Mucosa of descending colon (tissue), 3 donors: ENCODE data around the gene SIRPA. TPM values are rescaled to one million over a fixed set of nuclear protein-coding genes. Genes with fewer than 3 reads are reported as not detected.

Experiments used
- ATAC-seq: fragments of 200-7000 bp; cut with Tn5 transposase; one replicate; pipeline ENCODE4 v1.9.1; 2020; ENCODE audit warnings: mild to moderate bottlenecking, moderate library complexity
- DNase-seq, 3 donors: peaks; one replicate each; pipeline ENCODE4 v3.0.0-alpha.2; 2020
- H3K36me3 ChIP-seq: fragments of 200-600 bp; one replicate; pipeline ENCODE4 v1.8.0; 2021; ENCODE audit warnings: low read depth, mild to moderate bottlenecking
- H3K4me1 ChIP-seq: fragments of 200-600 bp; one replicate; pipeline ENCODE4 v1.8.0; 2021; ENCODE audit warnings: low read depth, mild to moderate bottlenecking
- H3K4me3 ChIP-seq: fragments of 200-600 bp; one replicate; pipeline ENCODE4 v1.8.0; 2021; ENCODE audit warnings: mild to moderate bottlenecking
- H3K9me3 ChIP-seq: fragments of 200-600 bp; one replicate; pipeline ENCODE4 v1.8.0; 2021; ENCODE audit warnings: mild to moderate bottlenecking
- intact Hi-C, 2 donors: fragments of 100-400 bp; cut with DNase I in 1 of 2; cut with micrococcal nuclease in 1 of 2; formaldehyde crosslinking; loops; one replicate each; pipeline versions ENCODE4 v1.11.0 to v1.11.1; 2022; cut with DNase I, micrococcal nuclease
- total RNA-seq, 3 donors: library from RNA; stranded (reverse); fragmentation: NEBNext Ultra II Directional in 2 of 3; extraction: Animal tissue kit (Norgen Biotek cat#: 25700) in 2 of 3; gene quantifications; one replicate each; pipeline versions ENCODE4 v1.2.1 to v1.2.4, GENCODE V29; 2021 to 2023
- TF ChIP-seq, protein P1 (sequence below): fragments of 200-600 bp; IDR thresholded peaks from one replicate; pipeline ENCODE4 v1.8.0; 2022; ENCODE audit warnings: antibody characterized with exemption, mild to moderate bottlenecking
- donor health status: DM: no; HTN: no; CAD: no; lungs with moderate emphysema.
- donor health status: DM: no; HTN: no; CAD: no.
- donor health status: DM: no; HTN: yes; CAD: no.

Gene SIRPA
- total RNA-seq, 3 donors from 2014 or later, result 7.6 to 24.4 (median 14.1) TPM

DNA sequence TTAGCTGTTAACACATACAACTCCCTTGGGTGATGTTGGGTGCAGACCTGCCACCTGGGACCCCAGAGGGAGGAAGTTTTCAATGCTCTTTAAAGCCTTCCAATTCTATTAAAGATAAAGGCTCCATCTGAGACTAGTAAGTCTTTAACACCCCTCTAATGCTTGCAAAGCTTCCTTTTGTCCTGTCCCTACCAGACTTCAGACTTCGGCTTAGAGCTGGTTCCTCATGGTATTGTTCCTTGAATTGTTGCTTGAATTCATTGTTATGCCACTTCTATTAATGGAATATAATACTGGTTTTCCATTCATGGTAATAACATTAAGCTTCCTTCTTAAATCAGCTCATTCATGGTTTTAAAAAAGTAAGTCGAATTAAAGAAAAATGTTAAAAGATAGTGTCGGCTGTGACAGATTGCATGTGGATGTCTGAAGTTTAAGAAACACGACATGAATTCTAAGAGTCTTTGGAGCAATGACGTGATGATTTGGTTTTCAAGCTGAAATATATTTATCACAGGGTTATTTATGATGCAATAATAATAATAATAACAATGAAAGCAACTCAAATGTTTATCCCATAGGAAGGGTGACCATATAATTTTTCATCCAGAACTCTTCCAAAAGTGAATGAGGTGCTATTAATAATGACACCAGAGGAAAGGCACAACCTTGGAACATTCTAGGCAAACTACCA lies 76.8 kb downstream of the SIRPA start:
- H3K9me3 ChIP-seq, result no peaks in the 10 kb centered on the region
- TF ChIP-seq, protein P1, sequence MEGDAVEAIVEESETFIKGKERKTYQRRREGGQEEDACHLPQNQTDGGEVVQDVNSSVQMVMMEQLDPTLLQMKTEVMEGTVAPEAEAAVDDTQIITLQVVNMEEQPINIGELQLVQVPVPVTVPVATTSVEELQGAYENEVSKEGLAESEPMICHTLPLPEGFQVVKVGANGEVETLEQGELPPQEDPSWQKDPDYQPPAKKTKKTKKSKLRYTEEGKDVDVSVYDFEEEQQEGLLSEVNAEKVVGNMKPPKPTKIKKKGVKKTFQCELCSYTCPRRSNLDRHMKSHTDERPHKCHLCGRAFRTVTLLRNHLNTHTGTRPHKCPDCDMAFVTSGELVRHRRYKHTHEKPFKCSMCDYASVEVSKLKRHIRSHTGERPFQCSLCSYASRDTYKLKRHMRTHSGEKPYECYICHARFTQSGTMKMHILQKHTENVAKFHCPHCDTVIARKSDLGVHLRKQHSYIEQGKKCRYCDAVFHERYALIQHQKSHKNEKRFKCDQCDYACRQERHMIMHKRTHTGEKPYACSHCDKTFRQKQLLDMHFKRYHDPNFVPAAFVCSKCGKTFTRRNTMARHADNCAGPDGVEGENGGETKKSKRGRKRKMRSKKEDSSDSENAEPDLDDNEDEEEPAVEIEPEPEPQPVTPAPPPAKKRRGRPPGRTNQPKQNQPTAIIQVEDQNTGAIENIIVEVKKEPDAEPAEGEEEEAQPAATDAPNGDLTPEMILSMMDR, result no peak
- intact Hi-C loops, result no loop called here
- no peaks in the 10 kb centered on the region for H3K36me3 ChIP-seq
- H3K4me1 ChIP-seq, result no peaks in the 10 kb centered on the region
- no peak for ATAC-seq
- no peak for DNase-seq
- no peak overlapping the region for H3K4me3 ChIP-seq

DNA sequence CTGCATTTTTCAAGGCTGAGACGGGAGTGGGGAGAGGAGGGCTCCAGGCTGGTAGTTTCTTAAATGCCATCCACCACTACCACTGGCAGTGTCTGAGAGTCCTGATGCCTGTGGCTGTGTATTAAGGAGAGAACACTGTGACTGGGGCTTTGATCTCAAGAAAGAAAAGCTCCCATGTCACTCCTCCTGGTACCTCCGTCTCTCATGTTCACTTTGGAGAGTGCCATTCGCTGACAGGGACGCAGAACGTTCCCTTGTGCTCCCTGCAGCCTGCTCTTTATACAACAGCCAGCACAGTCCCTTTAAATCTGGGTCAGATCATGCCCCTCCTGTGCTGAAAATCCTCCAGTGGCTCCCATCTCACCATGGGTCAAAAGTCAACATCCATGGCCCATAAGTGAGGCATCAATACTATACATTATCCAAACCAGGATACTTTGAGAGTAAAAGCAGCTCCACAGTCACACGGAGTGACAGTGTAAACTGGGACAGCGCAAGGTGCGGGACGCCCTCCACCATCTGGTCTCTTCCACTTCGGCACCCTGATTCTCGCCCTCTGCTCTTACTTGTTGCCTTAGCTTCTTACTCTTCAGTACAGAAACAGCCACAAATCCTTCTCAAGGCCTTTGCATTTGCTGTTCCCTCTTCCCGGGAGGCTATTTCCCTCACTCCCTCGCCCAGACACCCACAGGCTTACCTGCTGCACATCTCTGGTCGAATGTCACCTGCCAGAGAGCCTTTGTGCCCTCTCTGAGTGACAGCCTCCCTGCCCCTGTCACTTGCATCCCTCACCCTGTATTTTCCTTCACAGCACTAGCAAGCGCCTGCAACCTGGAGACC lies 78.6 kb downstream of the SIRPA start:
- ATAC-seq (no peak), DNase-seq (no peak)
- H3K4me1 ChIP-seq, result no peaks in the 10 kb centered on the region
- TF ChIP-seq, protein P1, result no peak
- H3K4me3 ChIP-seq, result no peak overlapping the region
- intact Hi-C loops, result no loop called here
- no peaks in the 10 kb centered on the region for H3K9me3 ChIP-seq
- H3K36me3 ChIP-seq, result no peaks in the 10 kb centered on the region

DNA sequence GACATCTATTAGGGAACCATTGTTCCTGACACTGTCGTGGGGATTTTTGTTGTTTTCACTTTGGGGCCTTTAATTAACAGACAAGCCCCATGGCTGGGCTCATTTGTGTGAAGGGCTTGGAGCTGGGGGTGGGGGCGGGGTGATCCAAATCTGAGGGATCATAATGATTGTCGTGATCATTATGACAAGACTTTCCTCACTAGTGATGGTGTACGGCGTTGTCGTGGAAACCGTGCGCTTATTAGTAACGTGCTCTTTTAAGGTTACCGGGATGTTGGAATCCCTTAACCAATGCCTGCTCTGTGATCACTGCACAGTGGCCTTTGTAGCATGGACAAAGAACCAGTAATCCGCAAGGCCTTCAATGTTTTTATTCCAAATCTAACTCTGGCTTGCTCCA lies 80.1 kb downstream of the SIRPA start:
- TF ChIP-seq, protein P1, result no peak
- intact Hi-C loops, result no loop called here
- Histone ChIP-seq H3K9me3 (no peaks in the 10 kb centered on the region), H3K36me3 (no peaks in the 10 kb centered on the region), H3K4me1 (no peaks in the 10 kb centered on the region), H3K4me3 (no peak overlapping the region)
- ATAC-seq (no peak), DNase-seq (no peak)

DNA sequence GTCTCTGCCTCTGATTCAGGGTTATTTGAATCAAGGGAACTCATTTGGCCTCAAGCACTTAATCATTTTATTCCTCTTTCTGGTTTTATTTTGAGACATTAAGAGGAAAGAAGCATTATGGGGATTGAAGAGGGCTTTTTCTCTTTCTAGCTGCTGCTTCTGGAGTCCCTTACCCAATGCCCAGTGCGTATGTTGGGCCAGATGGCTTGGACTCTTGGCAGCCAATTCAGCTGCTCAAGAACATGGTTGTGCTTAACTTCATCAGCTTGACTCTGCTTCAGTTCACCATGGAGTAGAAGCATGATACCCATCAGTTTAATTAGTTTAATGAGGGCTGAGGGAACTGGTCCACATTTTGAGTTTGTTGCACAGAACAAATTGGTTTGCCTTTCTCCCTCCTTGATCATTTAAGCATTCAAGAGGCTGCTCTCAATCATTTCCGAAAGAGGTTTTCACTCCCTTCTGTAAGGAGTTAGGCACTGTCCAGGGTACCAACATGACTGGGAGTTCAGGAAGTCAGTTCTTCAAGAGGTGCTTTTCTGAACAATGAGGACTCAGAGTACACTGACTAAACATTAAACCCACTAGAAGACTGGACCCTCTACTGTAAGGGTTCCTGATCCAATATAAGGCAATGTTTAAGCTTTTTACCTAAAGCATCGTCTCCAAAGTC lies 84.0 kb downstream of the SIRPA start:
- Histone ChIP-seq H3K4me1 (no peaks in the 10 kb centered on the region), H3K9me3 (no peaks in the 10 kb centered on the region), H3K36me3 (no peaks in the 10 kb centered on the region), H3K4me3 (no peak overlapping the region)
- intact Hi-C loops, result no loop called here
- DNase-seq (no peak), ATAC-seq (no peak)
- TF ChIP-seq, protein P1, result no peak

DNA sequence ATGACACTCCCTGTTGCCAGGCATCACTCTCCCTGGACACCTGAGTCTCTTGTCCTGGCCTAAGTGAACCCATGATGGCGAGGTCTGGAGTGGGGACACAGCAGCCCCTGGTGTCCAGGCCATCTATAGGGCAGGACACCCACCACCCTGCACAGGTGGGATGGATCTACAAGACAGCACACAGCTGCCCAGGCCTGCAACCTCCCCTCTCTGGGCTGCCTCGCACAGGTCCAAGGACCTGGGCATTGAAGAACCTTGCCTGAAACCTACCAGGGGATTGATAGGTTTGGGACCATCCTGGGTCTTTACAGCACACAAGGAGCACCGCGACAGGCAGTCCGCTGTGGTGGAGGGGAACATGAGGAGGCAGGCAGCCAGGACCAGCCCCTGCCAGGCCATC lies 87.5 kb downstream of the SIRPA start:
- DNase-seq (no peak), ATAC-seq (no peak)
- H3K4me1 ChIP-seq, result no peaks in the 10 kb centered on the region
- no peaks in the 10 kb centered on the region for H3K36me3 ChIP-seq
- no peaks in the 10 kb centered on the region for H3K9me3 ChIP-seq
- no peak overlapping the region for H3K4me3 ChIP-seq
- TF ChIP-seq, protein P1, result no peak
- intact Hi-C loops, result no loop called here
